ENCODE results near the gene AZU1.

DNA sequence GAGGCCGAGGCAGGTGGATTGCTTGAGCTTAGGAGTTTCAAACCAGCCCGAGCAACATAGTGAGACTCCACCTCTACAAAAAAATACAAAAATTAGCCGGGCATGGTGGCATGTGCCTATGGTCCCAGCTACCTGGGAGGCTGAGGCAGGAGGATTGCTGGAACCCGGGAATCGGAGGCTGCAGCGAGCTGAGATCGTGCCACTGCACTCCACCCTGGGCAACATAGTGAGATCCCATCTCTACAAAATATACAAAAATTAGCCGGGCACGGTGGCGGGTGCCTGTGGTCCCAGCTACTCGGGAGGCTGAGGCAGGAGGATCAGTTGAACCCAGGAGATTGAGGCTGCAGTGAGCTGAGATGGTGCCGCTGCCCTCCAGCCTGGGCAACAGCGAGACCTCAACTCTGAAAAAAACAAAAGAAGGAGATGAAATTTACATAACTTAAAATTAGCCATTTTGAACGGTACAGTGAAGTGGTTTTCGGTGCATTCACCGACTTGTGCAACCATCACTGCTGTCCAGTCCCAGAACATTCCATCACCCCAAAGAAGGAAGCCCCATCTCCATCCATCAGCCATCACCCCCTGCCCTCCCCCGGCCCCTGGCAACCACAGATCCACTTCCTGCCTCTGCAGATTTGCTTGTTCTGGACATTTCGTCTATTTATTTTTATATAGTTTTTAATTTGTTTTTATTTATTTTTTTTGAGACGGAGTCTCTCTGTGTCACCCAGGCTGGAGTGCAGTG is 1.6 kb upstream of the AZU1 start:
- TF ChIP-seq POLR2AphosphoS5 (IDR thresholded peaks at IDR 0.05; ENCODE audit: borderline replicate concordance, low read depth, low read length) (no peak), EZH2 (IDR thresholded peaks at IDR 0.05) (no peak)

Data from SK-N-MC (cell line).